Gastroesophageal sphincter (tissue), 3 donors: Measurements from ENCODE around the gene KIF26A.

Source experiments
- CTCF ChIP-seq, 4 experiments: fragments of 200-600 bp in 2 of 4; fragments of 450-650 bp in 2 of 4; sonication (generic) in 1 of 4; IDR thresholded peaks; one replicate each; pipeline ENCODE4 v1.5.1; 2017 to 2019; ENCODE audit warnings: antibody characterized with exemption in 4 of 4, mild to moderate bottlenecking in 2 of 4, moderate library complexity in 2 of 4
- EP300 ChIP-seq: sonication (generic); formaldehyde crosslinking; IDR thresholded peaks from one replicate; pipeline ENCODE4 v1.6.1; 2017; ENCODE audit warnings: antibody characterized with exemption, mild to moderate bottlenecking
- POLR2AphosphoS5 ChIP-seq: sonication (generic); formaldehyde crosslinking; IDR thresholded peaks from one replicate; pipeline ENCODE4 v1.6.1; 2017; ENCODE audit warnings: antibody characterized with exemption

GRCh38 chr14:104201063-104201462 lies 62.7 kb downstream of the KIF26A start:
- TF ChIP-seq EP300 (no peak), POLR2AphosphoS5 (no peak), CTCF (IDR thresholded peaks at IDR 0.05) (no peak)
